Heart right ventricle (tissue), 16 donors: Measurements from ENCODE around the gene TNFAIP2. TPM values are rescaled to one million over a fixed set of nuclear protein-coding genes. Genes with fewer than 3 reads are reported as not detected.

Experiments used
- ATAC-seq, 8 donors: fragments of 200-7000 bp; cut with Tn5 transposase; one replicate each; pipeline ENCODE4 v1.9.1; 2020; ENCODE audit warnings: mild to moderate bottlenecking in 8 of 8, moderate library complexity in 8 of 8, moderate number of reproducible peaks in 1 of 8
- DNase-seq, 2 donors: peaks; one replicate each; pipeline ENCODE4 v3.0.0-alpha.2; 2020
- H3K27ac ChIP-seq, 10 donors: fragments of 200-600 bp; sonication (generic) in 2 of 10; one replicate each; pipeline versions ENCODE4 v1.5.0 to v1.8.0; 2020 to 2022; ENCODE audit warnings: mild to moderate bottlenecking in 3 of 10
- H3K27me3 ChIP-seq, 7 donors: fragments of 200-600 bp; one replicate each; pipeline ENCODE4 v1.8.0; 2021 to 2022; ENCODE audit warnings: mild to moderate bottlenecking in 2 of 7
- H3K36me3 ChIP-seq, 9 donors: fragments of 200-600 bp; sonication (generic) in 1 of 9; one replicate each; pipeline versions ENCODE4 v1.5.0 to v1.8.0; 2020 to 2022; ENCODE audit warnings: mild to moderate bottlenecking in 2 of 9
- H3K4me1 ChIP-seq, 9 donors: fragments of 200-600 bp; sonication (generic) in 1 of 9; one replicate each; pipeline versions ENCODE4 v1.5.0 to v1.8.0; 2020 to 2022; ENCODE audit warnings: mild to moderate bottlenecking in 4 of 9
- H3K4me3 ChIP-seq, 10 donors: fragments of 200-600 bp; sonication (generic) in 2 of 10; one replicate each; pipeline versions ENCODE4 v1.5.0 to v1.8.0; 2020 to 2022; ENCODE audit warnings: mild to moderate bottlenecking in 7 of 10, moderate library complexity in 2 of 10
- H3K9me3 ChIP-seq, 11 donors: fragments of 200-600 bp in 10 of 11; sonication (generic) in 2 of 11; one replicate each; pipeline versions ENCODE4 v1.5.0 to v1.8.0; 2013 to 2022; ENCODE audit warnings: mild to moderate bottlenecking in 2 of 11, control low read depth in 1 of 11, moderate library complexity in 1 of 11
- CTCF ChIP-seq, 9 donors: fragments of 200-600 bp; sonication (generic) in 2 of 9; IDR thresholded peaks; one replicate each; pipeline versions ENCODE4 v1.5.0 to v1.8.0; 2021 to 2022; ENCODE audit warnings: antibody characterized with exemption in 9 of 9, mild to moderate bottlenecking in 5 of 9, moderate library complexity in 1 of 9
- WGBS, 2 donors: extraction: QIAGEN DNeasy Blood & Tissue Kit; methylation state at CpG; one replicate each; pipeline ENCODE4 v1.1.7; 2013; ENCODE audit warnings: inconsistent platforms in 1 of 2; 5-methylcytosine and 5-hydroxymethylcytosine counted together
- intact Hi-C, 10 donors: fragments of 100-400 bp; cut with DNase I; formaldehyde crosslinking; loops; one replicate each; pipeline versions ENCODE4 v1.11.1 to v1.14.2; 2022
- long read RNA-seq, 3 donors: library from polyadenylated mRNA; unstranded; transcript quantifications; one replicate each; pipeline ENCODE4 v2.0.0, GENCODE V29; 2020 to 2021
- polyA plus RNA-seq, 2 donors: library from polyadenylated mRNA; stranded (reverse); fragments of 200-250 nt; gene quantifications; one replicate each; pipeline ENCODE4 v1.2.3, GENCODE V29; 2013
- total RNA-seq, 10 donors: library from RNA; stranded (reverse); fragmentation: NEBNext Ultra II Directional in 3 of 10; extraction: Animal tissue kit (Norgen Biotek cat#: 25700) in 3 of 10; gene quantifications; one replicate each; pipeline versions ENCODE4 v1.2.1 to v1.2.4, GENCODE V29; 2021 to 2023
- donor health status: Arrhythmogenic right ventricular cardiomyopathy.
- donor health status: ischemic (EF 13 %, LVEDD 7.1; RV severe dilation, severe dysfunction).
- donor health status: healthy with polysubstance abuse.
- donor health status: DM: no; HTN: yes; CAD: no.
- donor health status: DM: no; HTN: no; CAD: no.
- donor health status: ischemic (EF 25% LVEDD 6.9; RV normal size, moderate dysfunction).
- donor health status: ischemic (EF 25% LVEDD 5.7; RV mildly dilated, moderate dysfunction).
- donor health status: healthy.
- donor health status: DM: yes; HTN: yes; CAD: no.
- donor health status: Ischemic cardiomyopathy.
- donor health status: ischemic (EF 35%, LVEDD 5.7; RV mildly dilated, moderate dysfunction).
- donor health status: nonischemic (EF 11% LVEDD 7.7; RV severe dilation, severe dysfunction).
- donor health status: DM: yes; HTN: yes; CAD: no.
- donor health status: PGD.
- donor health status: ischemic (EF 29% LVEDD 5.4; RV normal size, mild dysfunction).
- donor health status: nonischemic (EF 23%, LVEDD 6.1; RV moderate dilation, normal function).

TNFAIP2 gene
- total RNA-seq, result 100 to 1,000 TPM in 1 of 10 donors, 10 to 100 TPM in 9; 21.8 to 134 (median 42.0) TPM
- 100 to 1,000 TPM in 1 of 2 donors, 10 to 100 TPM in 1; 24.6 to 138 TPM for polyA plus RNA-seq
- long read RNA-seq, donor 1, full-length matches to known transcripts, result 2 of 16 reads
- long read RNA-seq, donor 1, partial matches to known transcripts, result 4 of 16 reads
- long read RNA-seq, donor 1, other reads (novel, unspliced or antisense), result 10 of 16 reads
- long read RNA-seq, donor 2, full-length matches to known transcripts, result 5 of 21 reads
- long read RNA-seq, donor 2, partial matches to known transcripts, result 4 of 21 reads
- long read RNA-seq, donor 2, other reads (novel, unspliced or antisense), result 12 of 21 reads
- long read RNA-seq, donor 3, partial matches to known transcripts, result 3 of 8 reads
- long read RNA-seq, donor 3, other reads (novel, unspliced or antisense), result 5 of 8 reads

- intact Hi-C loops, result loop anchor here in 1 of 10 donors (5.0 kb wide), 1 partner anchor 46 kb away; no protein-coding TSS in a partner anchor
- peak within 1 kb of the TSS; percentile 56 to 98 (median 88) for H3K4me3 ChIP-seq
- TF ChIP-seq CTCF (IDR thresholded peaks at IDR 0.05), result no peak
- peak; percentile 38 to 76 (median 57) for ATAC-seq
- H3K27ac ChIP-seq, result peak within 1 kb of the TSS; percentile 64 to 99 (median 97)
- 0 to 1% methylated on average over 66 to 74 of the region's 74 CpGs for WGBS, 2 donors
- peaks cover 0 to 20% (median 0%) of the 10 kb centered on the region in 9 donors for H3K36me3 ChIP-seq
- peaks cover 30 to 93% (median 77%) of the 10 kb centered on the region in 9 donors for H3K4me1 ChIP-seq
- no peaks in the 10 kb centered on the region for H3K9me3 ChIP-seq
- DNase-seq, result peak; percentile 67 to 81
- peaks cover 0 to 6% (median 0%) of the 10 kb centered on the region in 7 donors for H3K27me3 ChIP-seq
Observed at GRCh38 chr14:103122947-103123633, at the start of gene TNFAIP2. TNFAIP2 (plus strand) TSS chr14:103123461; CDS start chr14:103126458, 2,997 bp downstream.

- DNase-seq, result no peak
- H3K27ac ChIP-seq, result peak overlapping the region; percentile 20 to 96 (median 80)
- 60 to 64% methylated on average over 21 of the region's 21 CpGs for WGBS, 2 donors
Observed at GRCh38 chr14:103073876-103074728, 49.2 kb upstream of the TNFAIP2 start.

GRCh38 chr14:103074729-103075367 lies 48.4 kb upstream of the TNFAIP2 start:
- Histone ChIP-seq H3K36me3 (no peaks in the 10 kb centered on the region), H3K27me3 (peaks cover 0 to 13% (median 0%) of the 10 kb centered on the region in 7 donors), H3K9me3 (no peaks in the 10 kb centered on the region), H3K27ac (peak overlapping the region; percentile 58 to 96 (median 80)), H3K4me3 (peak overlapping the region in 9 of 10 donors; percentile 41 to 59 (median 52)), H3K4me1 (peaks cover 3 to 44% (median 30%) of the 10 kb centered on the region in 9 donors)
- 15 to 20% methylated on average over 21 of the region's 21 CpGs for WGBS, 2 donors
- DNase-seq (peak; percentile 81 to 82), ATAC-seq (peak; percentile 50 to 86 (median 71))
- intact Hi-C loops, result loop anchor here in 6 of 10 donors (1.0 to 10.0 kb wide), 8 partner anchors 18 to 220 kb away; partner anchors contain the start of genes CDC42BPB (in 2 of the 6) and TNFAIP2 (in 1 of the 6)
- TF ChIP-seq CTCF (IDR thresholded peaks at IDR 0.05), result no peak

More at GRCh38 chr14:103073876-103074728, 49.2 kb upstream of the TNFAIP2 start:
- Histone ChIP-seq H3K4me3 (no peak overlapping the region), H3K27me3 (peaks cover 0 to 12% (median 0%) of the 10 kb centered on the region in 7 donors), H3K4me1 (peaks cover 3 to 44% (median 30%) of the 10 kb centered on the region in 9 donors), H3K36me3 (no peaks in the 10 kb centered on the region), H3K9me3 (no peaks in the 10 kb centered on the region)
- intact Hi-C loops, result loop anchor here in 4 of 10 donors (2.0 to 10.0 kb wide), 3 partner anchors 17 to 221 kb away; partner anchors contain the start of gene CDC42BPB (in 1 of the 4)
- peak in 6 of 8 donors; percentile 5 to 31 (median 20) for ATAC-seq
- no peak for TF ChIP-seq CTCF (IDR thresholded peaks at IDR 0.05)
